H1 (cell line): Measurements from ENCODE around the gene CAPN13. TPM values are rescaled to one million over a fixed set of nuclear protein-coding genes. Genes with fewer than 3 reads are reported as not detected.

Experiments used
- polyA plus RNA-seq, 7 experiments: library from polyadenylated mRNA; depleted of rRNA in 3 of 7; stranded (reverse) in 5 of 7; unstranded in 2 of 7; fragments of >200 nt in 5 of 7; fragments of 200-250 nt in 2 of 7; gene quantifications; 1 replicate in 5 of 7; 2 replicates in 1 of 7; 4 replicates in 1 of 7; pipeline versions ENCODE4 v1.2.1 to v1.2.3, GENCODE V29; 2011 to 2013; ENCODE audit warnings: missing spikeins in 2 of 7, mixed read lengths in 2 of 7
- small RNA-seq: library from polyadenylated mRNA; stranded (forward); fragments of <200 nt; extraction: miRNeasy Mini kit (QIAGEN cat#:217004); gene quantifications from one replicate; pipeline ENCODE3, GENCODE V24; 2013; ENCODE audit not compliant: insufficient read depth
- total RNA-seq: library from RNA; stranded (reverse); fragmentation: NEBNext Ultra II Directional; extraction: Animal tissue kit (Norgen Biotek cat#: 25700); gene quantifications from 2 replicates; pipeline ENCODE4 v1.2.1, GENCODE V29; 2021

Gene CAPN13
- total and polyA plus RNA-seq, 2 of the 8 experiments (the other 6 are each of a cell fraction or from before 2014, with no cell fraction given) = 2.4 TPM

Small RNA genes within 50 kb of the gene (small RNA-seq; reads per million reads assigned to genes)
- gene AC092569.1 = not detected
